Right cardiac atrium (tissue), 5 donors: ENCODE data around the gene SLC16A2. TPM values are rescaled to one million over a fixed set of nuclear protein-coding genes. Genes with fewer than 3 reads are reported as not detected.

Source experiments
- ATAC-seq, 2 donors: fragments of 200-7000 bp; cut with Tn5 transposase; one replicate each; pipeline versions ENCODE4 v1.8.0 to v1.9.1; 2020; ENCODE audit warnings: moderate library complexity in 2 of 2, mild to moderate bottlenecking in 1 of 2
- DNase-seq, 3 donors: peaks; one replicate each; pipeline ENCODE4 v3.0.0-alpha.2; 2020
- H3K27ac ChIP-seq: one replicate; pipeline ENCODE4 v1.5.1; 2013; ENCODE audit warnings: mild to moderate bottlenecking, low read length, control low read depth, moderate library complexity
- H3K27me3 ChIP-seq: one replicate; pipeline ENCODE4 v1.6.1; 2013; ENCODE audit not compliant: control insufficient read depth, insufficient read depth
- H3K4me1 ChIP-seq: one replicate; pipeline ENCODE4 v1.6.1; 2013; ENCODE audit warnings: low read length; ENCODE audit not compliant: control insufficient read depth, insufficient read depth
- H3K4me3 ChIP-seq: one replicate; pipeline ENCODE4 v1.5.1; 2013; ENCODE audit warnings: low read length, control low read depth
- H3K9me3 ChIP-seq: one replicate; pipeline ENCODE4 v1.6.1; 2013; ENCODE audit warnings: low read length; ENCODE audit not compliant: control insufficient read depth
- WGBS: extraction: QIAGEN DNeasy Blood & Tissue Kit; methylation state at CpG from one replicate; pipeline ENCODE4 v1.1.7; 2013; 5-methylcytosine and 5-hydroxymethylcytosine counted together
- intact Hi-C, 4 donors: fragments of 100-400 bp; cut with DNase I; formaldehyde crosslinking; loops; one replicate each; pipeline versions ENCODE4 v1.11.0 to v1.14.0; 2022 to 2023
- polyA plus RNA-seq: library from polyadenylated mRNA; stranded (reverse); fragments of 200-250 nt; gene quantifications from one replicate; pipeline ENCODE4 v1.2.3, GENCODE V29; 2013
- total RNA-seq, 4 donors: library from RNA; stranded (reverse); fragmentation: NEBNext Ultra II Directional; extraction: Animal tissue kit (Norgen Biotek cat#: 25700); gene quantifications; one replicate each; pipeline ENCODE4 v1.2.1, GENCODE V29; 2021
- donor health status: healthy with polysubstance abuse.
- donor health status: DM: no; HTN: yes; CAD: no.
- donor health status: DM: no; HTN: no; CAD: no.
- donor health status: DM: no; HTN: yes; CAD: no; lungs with severe emphysema.
- donor health status: DM: yes; HTN: yes; CAD: no.

SLC16A2 gene
- total and polyA plus RNA-seq, 5 donors, result 6.8 to 17.7 (median 12.4) TPM

DNA sequence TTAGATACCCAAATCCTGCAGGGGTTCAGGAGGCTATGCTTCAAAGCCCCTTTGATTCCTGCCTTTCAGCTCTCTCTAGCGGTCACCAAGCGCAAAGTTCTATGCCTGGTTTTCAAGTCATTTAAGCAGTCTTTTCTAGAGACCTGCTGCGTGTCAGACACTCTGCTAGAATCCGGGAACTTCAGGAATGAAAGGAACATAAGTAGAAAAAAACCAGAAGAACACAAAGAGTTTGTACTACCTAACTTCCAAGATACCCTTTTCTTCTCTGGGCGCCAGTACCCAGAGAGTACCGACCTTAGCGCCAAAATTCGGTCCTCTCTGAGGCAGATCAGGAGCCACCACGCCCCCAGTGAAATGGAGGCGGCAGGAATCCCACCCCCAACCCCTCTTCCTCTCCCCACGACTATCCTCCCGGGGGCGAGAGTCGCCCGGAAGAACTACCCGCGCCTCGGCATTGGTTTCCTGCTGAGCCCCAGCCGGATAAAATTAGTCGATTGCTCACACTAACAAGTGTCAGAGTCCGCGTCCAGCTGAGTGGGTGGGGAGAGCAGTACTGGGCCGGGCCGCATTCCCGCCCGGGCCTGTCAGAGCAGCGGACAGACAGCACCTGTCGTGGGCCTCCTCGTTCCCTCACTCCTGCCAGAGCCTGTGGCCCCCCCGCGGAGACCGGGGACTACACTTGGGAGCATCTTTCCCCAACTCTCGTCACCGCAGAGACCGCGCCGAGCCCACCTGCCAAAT, 114.3 kb downstream of the SLC16A2 start:
- H3K27ac ChIP-seq, result peak overlapping the region; percentile 86
- intact Hi-C loops, result loop anchor here in 1 of 4 donors (10.0 kb wide), 1 partner anchor 151 kb away; no protein-coding TSS in a partner anchor
- WGBS, result 1% methylated on average over 37 of the region's 37 CpGs
- H3K4me1 ChIP-seq, result no peaks in the 10 kb centered on the region
- H3K27me3 ChIP-seq, result no peaks in the 10 kb centered on the region
- peak; percentile 79 to 90 (median 89) for DNase-seq
- peak overlapping the region; percentile 53 for H3K4me3 ChIP-seq
- peak; percentile 85 to 88 for ATAC-seq
- no peaks in the 10 kb centered on the region for H3K9me3 ChIP-seq

DNA sequence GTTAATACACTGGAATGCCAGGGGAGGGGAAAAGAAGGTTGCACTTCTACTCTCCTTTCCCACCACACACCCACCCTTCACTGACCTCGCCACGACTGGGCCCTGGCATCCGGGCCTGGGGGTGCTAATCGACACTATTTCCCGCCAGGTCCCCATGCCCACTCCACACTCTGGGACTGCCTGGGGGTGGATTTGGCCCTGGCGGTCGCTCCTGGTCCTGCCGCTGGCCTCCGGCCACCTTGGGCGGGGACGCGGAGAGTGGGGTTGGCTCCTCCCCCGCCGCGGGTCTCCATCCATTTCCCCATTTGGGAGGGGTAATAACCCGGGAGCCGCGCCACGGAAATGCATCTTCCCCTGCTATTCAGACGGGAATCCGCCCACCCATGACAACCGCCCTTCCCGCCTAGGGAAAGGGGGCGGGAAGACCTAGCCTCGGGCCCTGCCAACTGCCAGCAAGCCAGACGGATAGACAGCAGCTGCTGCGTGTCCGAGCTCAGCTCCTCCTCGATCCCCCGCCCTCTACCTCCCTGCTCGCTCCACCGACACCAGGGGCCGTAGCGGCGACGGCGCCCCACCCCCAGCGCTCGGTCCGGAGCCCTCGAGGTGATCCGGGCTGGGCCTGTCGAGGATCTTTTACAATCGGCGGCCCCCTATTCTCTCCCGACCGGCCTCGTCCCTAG, 115.0 kb downstream of the SLC16A2 start:
- WGBS, result under 1% methylated on average over 48 of the region's 48 CpGs
- Histone ChIP-seq H3K9me3 (no peaks in the 10 kb centered on the region), H3K4me1 (no peaks in the 10 kb centered on the region), H3K27ac (peak overlapping the region; percentile 86), H3K27me3 (no peaks in the 10 kb centered on the region), H3K4me3 (peak overlapping the region; percentile 53)
- peak; percentile 94 to 96 for ATAC-seq
- intact Hi-C loops, result loop anchor here in 1 of 4 donors (10.0 kb wide), 1 partner anchor 151 kb away; no protein-coding TSS in a partner anchor
- DNase-seq, result peak; percentile 91 to 95 (median 94)

DNA sequence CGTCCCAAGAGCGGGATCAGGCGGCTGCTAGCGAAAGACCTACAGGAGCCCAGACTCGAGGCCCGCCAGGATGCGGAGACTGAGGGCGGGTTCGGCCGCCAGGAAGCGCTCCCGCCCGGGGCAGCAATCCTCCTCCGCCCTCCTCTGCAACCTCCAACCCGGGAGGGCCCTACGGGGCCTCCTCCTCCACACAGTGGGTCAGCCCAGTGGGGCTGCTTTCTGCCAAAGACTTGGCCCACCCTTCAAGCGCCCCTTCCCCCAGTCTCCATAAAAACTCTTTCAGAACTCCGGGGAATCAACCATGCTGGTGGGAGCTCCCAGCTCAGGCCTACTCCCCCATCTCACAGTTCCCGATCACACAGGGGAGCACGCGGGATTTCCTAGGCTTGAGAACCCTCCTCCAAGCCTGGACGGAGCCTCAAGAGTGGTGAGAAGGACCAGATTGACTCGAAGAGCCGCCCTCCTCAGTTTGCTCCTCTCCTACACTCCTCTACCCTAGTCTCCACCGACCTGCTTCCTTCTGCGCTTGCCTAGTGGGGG, 115.6 kb downstream of the SLC16A2 start:
- intact Hi-C loops, result loop anchor here in 1 of 4 donors (10.0 kb wide), 1 partner anchor 152 kb away; no protein-coding TSS in a partner anchor
- ATAC-seq (peak; percentile 68 to 76), DNase-seq (peak; percentile 41 to 71 (median 68))
- Histone ChIP-seq H3K9me3 (no peaks in the 10 kb centered on the region), H3K4me3 (peak overlapping the region; percentile 53), H3K27me3 (no peaks in the 10 kb centered on the region), H3K27ac (peak overlapping the region; percentile 86), H3K4me1 (no peaks in the 10 kb centered on the region)
- 14% methylated on average over 26 of the region's 26 CpGs for WGBS

GRCh38 chrX:74540635-74541249, 119.4 kb downstream of the SLC16A2 start:
- no peak overlapping the region for H3K4me3 ChIP-seq
- no peaks in the 10 kb centered on the region for H3K4me1 ChIP-seq
- DNase-seq (no peak), ATAC-seq (no peak)
- no peaks in the 10 kb centered on the region for H3K27me3 ChIP-seq
- no peak overlapping the region for H3K27ac ChIP-seq
- no peaks in the 10 kb centered on the region for H3K9me3 ChIP-seq
- WGBS, result 71% methylated on average over 2 of the region's 2 CpGs
- intact Hi-C loops, result no loop called here

- Histone ChIP-seq H3K4me1 (no peaks in the 10 kb centered on the region), H3K27me3 (no peaks in the 10 kb centered on the region), H3K9me3 (no peaks in the 10 kb centered on the region), H3K27ac (no peak overlapping the region), H3K4me3 (no peak overlapping the region)
- no peak for DNase-seq
- no peak for ATAC-seq
- intact Hi-C loops, result loop anchor here in 1 of 4 donors (5.0 kb wide), 1 partner anchor 164 kb away; no protein-coding TSS in a partner anchor
- WGBS, result 79% methylated on average over 1 of the region's 1 CpG
Measured at GRCh38 chrX:74545880-74546523, 124.7 kb downstream of the SLC16A2 start.

GRCh38 chrX:74546984-74547383, 125.7 kb downstream of the SLC16A2 start:
- H3K4me3 ChIP-seq, result no peak overlapping the region
- WGBS, result 90% methylated on average over 1 of the region's 1 CpG
- H3K27ac ChIP-seq, result no peak overlapping the region
- intact Hi-C loops, result loop anchor here in 1 of 4 donors (5.0 kb wide), 1 partner anchor 165 kb away; no protein-coding TSS in a partner anchor
- H3K9me3 ChIP-seq, result no peaks in the 10 kb centered on the region
- no peaks in the 10 kb centered on the region for H3K27me3 ChIP-seq
- H3K4me1 ChIP-seq, result no peaks in the 10 kb centered on the region
- DNase-seq (no peak), ATAC-seq (no peak)

DNA sequence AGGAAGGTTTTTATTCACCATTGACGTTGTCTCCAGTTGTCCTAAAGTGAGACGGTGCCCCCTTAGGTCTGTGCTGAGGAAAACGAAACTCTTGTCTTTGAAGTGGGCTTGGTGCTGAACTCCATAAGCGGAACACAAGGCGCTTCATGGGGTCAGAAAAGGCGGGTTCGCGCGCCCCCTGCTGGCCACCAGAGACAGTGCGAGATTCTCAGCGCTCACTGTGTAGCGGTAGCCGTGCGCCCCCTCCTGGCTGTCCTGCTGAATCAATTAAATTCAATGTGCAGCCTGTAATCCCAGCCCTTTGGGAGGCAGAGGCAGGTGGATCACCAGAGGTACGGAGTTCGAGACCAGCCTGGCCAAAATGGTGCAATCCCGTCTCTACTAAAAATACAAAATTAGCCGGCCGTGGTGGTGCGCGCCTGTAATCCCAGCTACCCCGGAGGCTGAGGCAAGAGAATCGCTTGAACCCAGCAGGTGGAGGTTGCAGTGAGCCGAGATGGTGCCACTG, 129.1 kb downstream of the SLC16A2 start:
- no peak overlapping the region for H3K27ac ChIP-seq
- H3K4me3 ChIP-seq, result peak overlapping the region; percentile 15
- H3K4me1 ChIP-seq, result no peaks in the 10 kb centered on the region
- 14% methylated on average over 24 of the region's 24 CpGs for WGBS
- intact Hi-C loops, result loop anchor here in 3 of 4 donors (2.0 to 10.0 kb wide), 3 partner anchors 166 to 696 kb away; partner anchors contain the start of gene XIST (in 1 of the 3)
- no peaks in the 10 kb centered on the region for H3K27me3 ChIP-seq
- DNase-seq, result peak; percentile 82 to 93 (median 93)
- peak; percentile 90 to 94 for ATAC-seq
- H3K9me3 ChIP-seq, result no peaks in the 10 kb centered on the region

- Histone ChIP-seq H3K27me3 (no peaks in the 10 kb centered on the region), H3K27ac (no peak overlapping the region), H3K9me3 (no peaks in the 10 kb centered on the region), H3K4me1 (no peaks in the 10 kb centered on the region), H3K4me3 (no peak overlapping the region)
- intact Hi-C loops, result loop anchor here in 3 of 4 donors (2.0 to 10.0 kb wide), 3 partner anchors 167 to 697 kb away; partner anchors contain the start of gene XIST (in 1 of the 3)
- ATAC-seq (no peak), DNase-seq (no peak)
- 57% methylated on average over 2 of the region's 2 CpGs for WGBS
Measured at GRCh38 chrX:74551934-74552333, 130.6 kb downstream of the SLC16A2 start.

- intact Hi-C loops, result loop anchor here in 2 of 4 donors (10.0 kb wide), 2 partner anchors 173 to 703 kb away; partner anchors contain the start of gene XIST (in 1 of the 2)
- H3K4me3 ChIP-seq, result no peak overlapping the region
- no peak overlapping the region for H3K27ac ChIP-seq
- ATAC-seq (no peak), DNase-seq (no peak)
- no peaks in the 10 kb centered on the region for H3K27me3 ChIP-seq
- no peaks in the 10 kb centered on the region for H3K9me3 ChIP-seq
- WGBS, result 95% methylated on average over 2 of the region's 2 CpGs
- no peaks in the 10 kb centered on the region for H3K4me1 ChIP-seq
Measured at GRCh38 chrX:74557378-74557777, 136.1 kb downstream of the SLC16A2 start.

DNA sequence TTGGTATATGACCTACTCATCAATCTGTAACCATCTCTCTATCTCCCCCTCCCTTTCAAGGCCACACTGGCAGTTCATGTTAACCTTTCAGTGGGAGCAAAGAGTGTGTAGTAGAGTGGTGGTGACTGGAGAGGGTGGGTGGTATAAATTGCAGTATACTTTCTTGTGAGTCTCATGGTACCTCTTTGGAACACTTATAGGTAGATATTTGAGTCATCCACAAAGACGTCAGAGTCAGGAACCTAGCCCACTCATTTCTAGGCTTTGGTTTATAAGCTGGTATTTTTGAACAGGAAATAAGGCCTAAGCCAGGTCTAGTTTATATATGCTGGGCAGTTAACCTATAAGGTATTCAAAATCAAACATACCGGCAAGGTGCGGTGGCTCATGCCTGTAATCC, 156.8 kb downstream of the SLC16A2 start:
- intact Hi-C loops, result no loop called here

More for the DNA sequence above, 156.8 kb downstream of the SLC16A2 start:
- H3K4me3 ChIP-seq, result no peak overlapping the region
- no peaks in the 10 kb centered on the region for H3K27me3 ChIP-seq
- no peaks in the 10 kb centered on the region for H3K9me3 ChIP-seq
- WGBS, result 93% methylated on average over 3 of the region's 3 CpGs
- no peak overlapping the region for H3K27ac ChIP-seq
- DNase-seq, result no peak
- ATAC-seq, result no peak
- H3K4me1 ChIP-seq, result no peaks in the 10 kb centered on the region
